T-helper 2 cell treated with Interferon-gamma antibody and Interleukin-4, amounts not matched to agents 5 μg/mL and 100 μg/mL, for 36 hours (primary cell): ENCODE measurements around the gene PREB.
"Not testable (repeated sequence)": the region's sequence is repeated elsewhere in the genome, so short reads cannot be mapped to it uniquely, and the experiment has no call there.

Experiments used
- DNase-seq: peaks from one replicate; pipeline ENCODE4 v3.0.0; 2021; ENCODE audit warnings: low spot score
- H3K27ac Mint-ChIP-seq: one replicate; pipeline ENCODE4 v1.8.0; 2021; ENCODE audit warnings: mild to moderate bottlenecking, mixed read lengths
- H3K27me3 Mint-ChIP-seq: one replicate; pipeline ENCODE4 v1.8.0; 2021; ENCODE audit warnings: low read depth, mixed read lengths
- H3K36me3 Mint-ChIP-seq: one replicate; pipeline ENCODE4 v1.8.0; 2021; ENCODE audit warnings: low read depth, mixed read lengths
- H3K4me1 Mint-ChIP-seq: one replicate; pipeline ENCODE4 v1.8.0; 2021; ENCODE audit warnings: low read depth, mixed read lengths
- H3K4me3 Mint-ChIP-seq: one replicate; pipeline ENCODE4 v1.8.0; 2022; ENCODE audit warnings: mild to moderate bottlenecking, moderate library complexity, mixed read lengths
- H3K9me3 Mint-ChIP-seq: one replicate; pipeline ENCODE4 v1.8.0; 2021; ENCODE audit warnings: mixed read lengths

Gene PREB

DNA sequence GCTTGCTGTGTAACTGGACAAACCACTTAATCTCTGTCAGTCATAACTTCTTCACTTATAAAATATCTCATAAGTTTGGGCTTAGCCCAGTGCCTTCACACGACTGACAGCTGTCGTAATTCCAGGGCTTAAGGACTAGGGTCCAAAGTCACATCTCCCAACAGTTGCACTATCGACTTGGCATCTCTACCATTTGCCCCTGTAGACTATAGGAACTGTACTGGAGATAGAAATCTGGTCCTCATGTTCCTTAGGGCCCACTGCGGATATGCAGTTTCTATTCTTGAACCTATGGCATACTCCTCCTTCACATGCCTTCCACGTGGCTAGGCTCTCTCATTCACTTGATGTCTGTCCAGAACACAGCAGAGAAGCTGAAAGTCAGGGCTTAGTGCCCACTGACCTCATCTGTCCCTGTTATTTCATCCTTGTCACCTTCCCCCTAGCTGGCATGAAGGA, 8.2 kb downstream of the PREB start:
- Mint-ChIP-seq H3K4me1 (peaks cover 8% of the 10 kb centered on the region), H3K9me3 (no peaks in the 10 kb centered on the region), H3K4me3 (no peak overlapping the region), H3K27me3 (peaks cover 12% of the 10 kb centered on the region), H3K36me3 (peaks cover 13% of the 10 kb centered on the region), H3K27ac (peak overlapping the region; percentile 10)
- no peak for DNase-seq

- no peaks in the 10 kb centered on the region for H3K9me3 Mint-ChIP-seq
- no peak for DNase-seq
- peaks cover 8% of the 10 kb centered on the region for H3K4me1 Mint-ChIP-seq
- H3K36me3 Mint-ChIP-seq = peaks cover 6% of the 10 kb centered on the region
- H3K27ac Mint-ChIP-seq = no peak overlapping the region
- peaks cover 20% of the 10 kb centered on the region for H3K27me3 Mint-ChIP-seq
- H3K4me3 Mint-ChIP-seq = no peak overlapping the region
Observed at GRCh38 chr2:27125104-27125503, 9.3 kb downstream of the PREB start.

- Mint-ChIP-seq H3K27ac (peak within 1 kb of the TSS; percentile 80), H3K27me3 (peaks cover 30% of the 10 kb centered on the region), H3K9me3 (no peaks in the 10 kb centered on the region), H3K4me3 (peak within 1 kb of the TSS; percentile 88), H3K4me1 (peaks cover 13% of the 10 kb centered on the region), H3K36me3 (peaks cover 2% of the 10 kb centered on the region)
- peak; percentile 71 for DNase-seq
Observed at GRCh38 chr2:27123302-27124150, 10.9 kb downstream of the PREB start, which contains the start of gene ABHD1. ABHD1 (plus strand) TSS chr2:27123815; CDS start chr2:27123949, 134 bp downstream.

GRCh38 chr2:27122791-27123190, 11.6 kb downstream of the PREB start:
- Mint-ChIP-seq H3K27ac (peak overlapping the region; percentile 80), H3K4me3 (peak overlapping the region; percentile 88), H3K36me3 (peaks cover 2% of the 10 kb centered on the region), H3K4me1 (peaks cover 13% of the 10 kb centered on the region), H3K9me3 (no peaks in the 10 kb centered on the region), H3K27me3 (peaks cover 35% of the 10 kb centered on the region)
- DNase-seq = no peak

DNA sequence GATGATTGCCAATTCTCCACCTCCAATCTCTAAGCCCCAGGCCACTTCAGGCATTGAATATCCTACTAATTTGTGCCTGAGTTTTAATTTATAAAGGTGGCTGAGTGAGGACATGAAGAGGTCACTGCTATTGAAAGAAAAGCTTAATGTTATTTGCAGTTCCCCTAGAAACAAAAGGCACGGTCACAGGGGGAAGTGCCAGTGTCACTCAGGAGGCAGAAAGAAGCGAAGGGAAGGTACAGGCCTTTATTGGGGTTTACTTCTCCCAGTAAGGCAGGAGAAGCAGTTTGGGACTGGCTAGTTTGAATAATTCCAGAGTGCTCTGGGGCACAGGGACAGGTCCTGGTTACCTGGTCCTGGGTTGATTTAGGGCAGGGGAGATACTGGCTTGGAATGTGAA, 12.5 kb downstream of the PREB start:
- no peaks in the 10 kb centered on the region for H3K9me3 Mint-ChIP-seq
- H3K27ac Mint-ChIP-seq = no peak overlapping the region
- no peak for DNase-seq
- H3K27me3 Mint-ChIP-seq = peaks cover 38% of the 10 kb centered on the region
- H3K36me3 Mint-ChIP-seq = peaks cover 2% of the 10 kb centered on the region
- H3K4me1 Mint-ChIP-seq = peaks cover 13% of the 10 kb centered on the region
- H3K4me3 Mint-ChIP-seq = no peak overlapping the region

DNA sequence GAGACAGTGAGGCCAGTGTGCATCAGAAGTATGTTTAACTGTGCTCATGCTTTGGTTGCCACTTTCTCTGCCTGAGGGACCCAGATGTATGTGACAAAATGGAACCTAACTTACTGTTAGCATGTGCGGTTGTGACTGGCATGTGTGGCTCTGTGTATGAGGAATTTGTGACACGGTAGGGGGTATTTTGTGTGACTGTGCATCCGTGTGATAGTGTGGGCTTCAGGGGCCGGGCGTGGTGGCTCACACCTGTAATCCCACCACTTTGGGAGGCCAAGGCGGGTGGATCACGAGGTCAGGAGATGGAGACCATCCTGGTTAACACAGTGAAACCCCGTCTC, 15.1 kb downstream of the PREB start:
- H3K4me3 Mint-ChIP-seq = peak overlapping the region; percentile 74
- peaks cover 40% of the 10 kb centered on the region for H3K27me3 Mint-ChIP-seq
- H3K27ac Mint-ChIP-seq, DNase-seq, H3K36me3 Mint-ChIP-seq, H3K9me3 Mint-ChIP-seq: not testable (repeated sequence)
- peaks cover 13% of the 10 kb centered on the region for H3K4me1 Mint-ChIP-seq

DNA sequence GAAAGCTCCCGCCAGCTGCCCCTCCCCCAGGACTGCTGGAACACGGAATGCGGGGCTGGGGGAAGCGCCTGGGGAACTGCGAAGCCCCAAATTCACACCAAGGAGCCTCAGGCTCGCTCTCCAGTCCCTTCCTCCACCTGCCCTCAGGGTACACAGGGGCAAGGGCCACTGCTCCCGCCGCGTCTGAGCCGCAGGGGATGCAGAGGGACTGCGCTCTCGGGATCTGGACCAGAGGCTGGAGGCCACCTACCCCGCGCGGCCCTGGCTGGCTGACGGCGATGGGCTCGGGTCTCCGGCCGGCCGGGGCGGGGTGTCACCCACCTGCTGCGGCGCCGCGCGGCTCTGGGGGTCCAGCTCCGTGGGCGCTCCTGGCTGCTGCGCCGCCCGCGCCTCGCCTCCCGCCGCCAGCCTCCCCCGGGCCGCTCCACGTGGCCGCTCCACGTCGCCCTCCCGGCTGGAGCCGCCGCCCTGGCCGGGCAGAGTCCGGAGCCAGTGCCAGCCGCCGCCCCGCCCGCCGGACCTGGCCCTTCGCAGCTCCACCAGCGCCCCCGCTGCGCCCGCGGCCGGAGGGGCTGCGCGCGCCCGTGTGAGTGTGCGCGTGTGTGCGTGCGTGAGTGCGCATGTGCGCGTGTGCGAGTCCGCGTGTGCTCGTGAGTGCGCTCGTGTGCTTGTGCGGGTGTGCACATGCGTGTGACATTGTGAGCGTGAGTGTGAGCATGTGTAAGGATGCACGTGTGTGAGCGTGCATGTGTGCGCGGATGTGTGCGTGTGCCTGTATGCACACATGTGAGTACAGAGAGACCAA, 15.7 kb downstream of the PREB start, which contains the start of gene CGREF1:
CGREF1 (minus strand) TSS at position 604 of the 805 bp plus-strand sequence. CDS start 14,762 bp downstream, outside the sequence.
- Mint-ChIP-seq H3K9me3 (no peaks in the 10 kb centered on the region), H3K36me3 (peaks cover 2% of the 10 kb centered on the region), H3K27me3 (peaks cover 40% of the 10 kb centered on the region), H3K4me1 (peaks cover 11% of the 10 kb centered on the region), H3K27ac (no peak within 1 kb of the TSS), H3K4me3 (peak within 1 kb of the TSS; percentile 74)
- no peak for DNase-seq

DNA sequence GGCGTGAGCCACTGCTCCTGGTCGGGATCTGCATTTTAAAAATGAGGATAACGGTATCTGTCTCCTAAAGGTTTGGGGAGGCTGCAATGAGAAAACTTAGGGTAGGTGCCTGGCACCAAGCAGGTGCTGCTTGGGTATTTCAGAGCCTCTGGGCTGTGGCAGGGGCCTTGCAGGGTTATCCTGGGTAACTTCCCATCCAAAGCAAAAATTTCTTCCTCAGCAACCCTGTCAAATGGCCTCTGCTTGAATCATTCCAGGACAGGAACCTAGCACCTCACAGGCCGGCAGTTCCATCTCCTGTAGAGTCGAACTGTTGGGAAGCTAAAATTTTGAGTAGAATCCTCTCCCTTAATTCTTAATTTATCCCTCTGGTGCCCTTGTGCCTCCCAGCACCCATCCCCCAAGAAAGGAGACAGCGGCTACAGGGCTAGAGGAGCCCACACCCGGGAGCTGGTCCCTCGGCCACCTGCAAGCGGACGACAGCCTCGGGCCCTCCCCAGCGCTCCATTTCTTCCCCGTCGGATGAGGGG, 16.4 kb downstream of the PREB start:
- DNase-seq = no peak
- H3K4me3 Mint-ChIP-seq = peak overlapping the region; percentile 49
- H3K27me3 Mint-ChIP-seq = peaks cover 39% of the 10 kb centered on the region
- no peak overlapping the region for H3K27ac Mint-ChIP-seq
- no peaks in the 10 kb centered on the region for H3K9me3 Mint-ChIP-seq
- peaks cover 7% of the 10 kb centered on the region for H3K4me1 Mint-ChIP-seq
- H3K36me3 Mint-ChIP-seq = peaks cover 2% of the 10 kb centered on the region

- H3K9me3 Mint-ChIP-seq = no peaks in the 10 kb centered on the region
- H3K27ac Mint-ChIP-seq = no peak overlapping the region
- H3K4me3 Mint-ChIP-seq = no peak overlapping the region
- peaks cover 2% of the 10 kb centered on the region for H3K36me3 Mint-ChIP-seq
- H3K27me3 Mint-ChIP-seq = peaks cover 23% of the 10 kb centered on the region
- peaks cover 6% of the 10 kb centered on the region for H3K4me1 Mint-ChIP-seq
- no peak for DNase-seq
Observed at GRCh38 chr2:27115519-27115918, 18.9 kb downstream of the PREB start.

DNA sequence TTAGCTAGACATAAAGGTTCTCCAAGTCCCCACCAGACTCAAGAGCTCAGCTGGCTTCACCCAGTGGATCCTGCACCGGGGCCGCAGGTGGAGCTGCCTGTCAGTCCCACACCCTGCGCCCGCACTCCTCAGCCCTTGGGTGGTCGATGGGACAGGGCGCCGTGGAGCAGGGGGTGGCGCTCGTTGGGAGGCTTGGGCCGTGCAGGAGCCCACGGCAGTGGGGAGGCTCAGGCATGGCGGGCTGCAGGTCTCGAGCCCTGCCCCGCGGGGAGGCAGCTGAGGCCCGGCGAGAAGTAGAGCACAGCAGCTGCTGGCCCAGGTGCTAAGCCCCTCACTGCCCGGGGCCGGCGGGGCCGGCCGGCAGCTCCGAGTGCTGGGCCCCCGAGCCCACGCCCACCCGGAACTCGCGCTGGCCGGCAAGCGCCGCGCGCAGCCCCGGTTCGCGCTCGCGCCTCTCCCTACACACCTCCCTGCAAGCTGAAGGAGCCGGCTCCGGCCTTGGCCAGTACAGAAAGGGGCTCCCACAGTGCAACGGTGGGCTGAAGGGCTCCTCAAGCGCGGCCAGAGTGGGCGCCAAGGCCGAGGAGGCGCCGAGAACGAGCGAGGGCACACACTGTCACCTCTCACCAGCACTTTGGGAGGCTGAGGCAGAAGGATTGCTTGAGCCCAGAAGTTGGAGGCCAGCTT, 22.9 kb downstream of the PREB start:
- not testable (repeated sequence) for H3K4me3 Mint-ChIP-seq, H3K4me1 Mint-ChIP-seq, H3K36me3 Mint-ChIP-seq, H3K9me3 Mint-ChIP-seq, H3K27me3 Mint-ChIP-seq, DNase-seq, H3K27ac Mint-ChIP-seq

GRCh38 chr2:27110603-27111352, 23.7 kb downstream of the PREB start:
- H3K27ac Mint-ChIP-seq, H3K27me3 Mint-ChIP-seq, H3K36me3 Mint-ChIP-seq, DNase-seq, H3K9me3 Mint-ChIP-seq, H3K4me1 Mint-ChIP-seq, H3K4me3 Mint-ChIP-seq: not testable (repeated sequence)

GRCh38 chr2:27109083-27109482, 25.4 kb downstream of the PREB start:
- no peak for DNase-seq
- H3K9me3 Mint-ChIP-seq = no peaks in the 10 kb centered on the region
- no peaks in the 10 kb centered on the region for H3K36me3 Mint-ChIP-seq
- no peak overlapping the region for H3K27ac Mint-ChIP-seq
- H3K4me3 Mint-ChIP-seq = no peak overlapping the region
- peaks cover 4% of the 10 kb centered on the region for H3K27me3 Mint-ChIP-seq
- no peaks in the 10 kb centered on the region for H3K4me1 Mint-ChIP-seq

DNA sequence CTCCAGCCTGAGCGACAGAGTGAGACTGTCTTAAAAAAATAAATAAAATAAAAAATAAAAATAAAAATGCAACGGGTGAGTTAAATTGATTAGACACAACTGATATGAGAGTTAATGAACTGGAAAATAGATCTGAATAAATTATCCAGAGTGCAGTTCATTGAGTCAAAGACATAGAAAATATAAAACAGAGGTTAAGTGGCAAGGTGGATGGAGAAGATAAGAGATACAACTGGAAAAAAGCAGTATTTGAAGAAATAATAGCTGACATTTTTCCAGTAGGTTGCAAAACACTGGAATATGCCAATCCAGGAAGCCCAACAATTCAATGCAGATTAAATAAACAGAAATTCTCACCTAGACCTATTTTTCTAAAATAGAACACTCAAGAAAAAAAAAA, 26.2 kb downstream of the PREB start:
- DNase-seq = no peak
- no peaks in the 10 kb centered on the region for H3K9me3 Mint-ChIP-seq
- no peaks in the 10 kb centered on the region for H3K36me3 Mint-ChIP-seq
- no peaks in the 10 kb centered on the region for H3K4me1 Mint-ChIP-seq
- H3K4me3 Mint-ChIP-seq = no peak overlapping the region
- peaks cover 4% of the 10 kb centered on the region for H3K27me3 Mint-ChIP-seq
- H3K27ac Mint-ChIP-seq = no peak overlapping the region
